ENCODE data around the gene PLEKHH2.

PLEKHH2 gene

GRCh38 chr2:43736637-43737036, 99.6 kb downstream of the PLEKHH2 start:
- Histone ChIP-seq H3K27me3 (ENCODE audit: insufficient read depth, poor library complexity, severe bottlenecking) (peaks cover 11% of the 10 kb centered on the region), H3K4me3 (replicated peaks; ENCODE audit: insufficient read depth, low read length) (no peak overlapping the region), H3K27ac (replicated peaks) (no peak overlapping the region)
- no peak for DNase-seq (ENCODE audit: low read depth in 1 of 2, low spot score in 1 of 2)
- TF ChIP-seq REST (IDR thresholded peaks at IDR 0.05; ENCODE audit: insufficient replicate concordance, low read depth) (no peak), POLR2AphosphoS5 (IDR thresholded peaks at IDR 0.05; ENCODE audit: low read depth) (no peak), GABPA (IDR thresholded peaks at IDR 0.05; ENCODE audit: low read depth) (no peak), CTCF (IDR thresholded peaks at IDR 0.05; ENCODE audit: insufficient read depth, low read length) (no peak), SPI1 (IDR thresholded peaks at IDR 0.05; ENCODE audit: borderline replicate concordance, low read depth) (no peak)

- H3K27ac ChIP-seq (replicated peaks): no peak overlapping the region
- no peak for DNase-seq (ENCODE audit: low read depth in 1 of 2, low spot score in 1 of 2)
Measured at GRCh38 chr2:43737097-43737854, 100.2 kb downstream of the PLEKHH2 start.

More at GRCh38 chr2:43737097-43737854, 100.2 kb downstream of the PLEKHH2 start:
- Histone ChIP-seq H3K27me3 (ENCODE audit: insufficient read depth, poor library complexity, severe bottlenecking) (peaks cover 11% of the 10 kb centered on the region), H3K4me3 (replicated peaks; ENCODE audit: insufficient read depth, low read length) (no peak overlapping the region)
- no peak for TF ChIP-seq CTCF (IDR thresholded peaks at IDR 0.05; ENCODE audit: insufficient read depth, low read length)
- TF ChIP-seq GABPA (IDR thresholded peaks at IDR 0.05; ENCODE audit: low read depth): no peak
- TF ChIP-seq POLR2AphosphoS5 (IDR thresholded peaks at IDR 0.05; ENCODE audit: low read depth): no peak
- TF ChIP-seq SPI1 (IDR thresholded peaks at IDR 0.05; ENCODE audit: borderline replicate concordance, low read depth): no peak
- TF ChIP-seq REST (IDR thresholded peaks at IDR 0.05; ENCODE audit: insufficient replicate concordance, low read depth): no peak

All from HL-60 (cell line).